Fibroblast of mammary gland (primary cell): ENCODE data around the gene NMRAL1.
A peak's percentile ranks its signal among the peaks of the same experiment; 100 is the strongest.

Source experiments
- DNase-seq: peaks from one replicate; pipeline ENCODE4 v3.0.0-alpha.2; 2010; ENCODE audit warnings: low read depth
- H3K4me3 ChIP-seq: 2 replicates; pipeline ENCODE4 v1.5.1; 2011; ENCODE audit warnings: low read depth, mild to moderate bottlenecking, low read length, moderate library complexity; ENCODE audit not compliant: control insufficient read depth
- TF ChIP-seq, protein P1 (sequence below): conservative IDR thresholded peaks from 2 replicates; pipeline ENCODE4 v1.5.1; 2011; ENCODE audit warnings: low read depth, low read length, inconsistent platforms; ENCODE audit not compliant: control insufficient read depth, insufficient read depth

Gene NMRAL1

DNA sequence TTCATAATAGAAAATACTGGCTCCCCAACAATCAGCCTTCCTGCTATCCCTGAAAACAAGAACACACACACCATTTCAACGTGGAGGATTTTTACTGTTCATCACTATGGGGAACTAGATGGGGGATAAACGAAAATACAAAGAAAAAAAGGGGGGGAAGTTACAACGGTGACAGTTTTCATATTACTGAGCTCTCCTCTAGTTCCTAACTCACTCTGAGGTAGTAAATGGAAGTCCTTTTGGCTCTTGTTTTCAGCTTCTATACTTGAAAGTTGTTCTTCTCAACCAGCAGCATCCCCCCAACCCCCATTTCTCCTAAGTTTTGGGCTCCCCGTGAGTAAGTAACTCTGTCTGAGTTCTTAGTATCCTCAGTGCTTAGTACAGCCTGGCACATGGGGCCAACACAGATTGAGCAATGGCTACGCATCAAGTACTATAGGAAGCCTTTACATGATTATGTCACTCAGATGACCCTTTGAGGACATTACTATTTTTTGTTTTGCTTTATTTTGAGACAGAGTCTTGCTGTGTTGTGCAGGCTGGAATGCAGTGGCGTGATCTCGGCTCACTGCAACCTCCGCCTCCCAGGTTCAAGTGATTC lies 53.8 kb downstream of the NMRAL1 start:
- TF ChIP-seq, protein P1, sequence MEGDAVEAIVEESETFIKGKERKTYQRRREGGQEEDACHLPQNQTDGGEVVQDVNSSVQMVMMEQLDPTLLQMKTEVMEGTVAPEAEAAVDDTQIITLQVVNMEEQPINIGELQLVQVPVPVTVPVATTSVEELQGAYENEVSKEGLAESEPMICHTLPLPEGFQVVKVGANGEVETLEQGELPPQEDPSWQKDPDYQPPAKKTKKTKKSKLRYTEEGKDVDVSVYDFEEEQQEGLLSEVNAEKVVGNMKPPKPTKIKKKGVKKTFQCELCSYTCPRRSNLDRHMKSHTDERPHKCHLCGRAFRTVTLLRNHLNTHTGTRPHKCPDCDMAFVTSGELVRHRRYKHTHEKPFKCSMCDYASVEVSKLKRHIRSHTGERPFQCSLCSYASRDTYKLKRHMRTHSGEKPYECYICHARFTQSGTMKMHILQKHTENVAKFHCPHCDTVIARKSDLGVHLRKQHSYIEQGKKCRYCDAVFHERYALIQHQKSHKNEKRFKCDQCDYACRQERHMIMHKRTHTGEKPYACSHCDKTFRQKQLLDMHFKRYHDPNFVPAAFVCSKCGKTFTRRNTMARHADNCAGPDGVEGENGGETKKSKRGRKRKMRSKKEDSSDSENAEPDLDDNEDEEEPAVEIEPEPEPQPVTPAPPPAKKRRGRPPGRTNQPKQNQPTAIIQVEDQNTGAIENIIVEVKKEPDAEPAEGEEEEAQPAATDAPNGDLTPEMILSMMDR, result no peak
- no peak for DNase-seq
- H3K4me3 ChIP-seq, result no peak overlapping the region

DNA sequence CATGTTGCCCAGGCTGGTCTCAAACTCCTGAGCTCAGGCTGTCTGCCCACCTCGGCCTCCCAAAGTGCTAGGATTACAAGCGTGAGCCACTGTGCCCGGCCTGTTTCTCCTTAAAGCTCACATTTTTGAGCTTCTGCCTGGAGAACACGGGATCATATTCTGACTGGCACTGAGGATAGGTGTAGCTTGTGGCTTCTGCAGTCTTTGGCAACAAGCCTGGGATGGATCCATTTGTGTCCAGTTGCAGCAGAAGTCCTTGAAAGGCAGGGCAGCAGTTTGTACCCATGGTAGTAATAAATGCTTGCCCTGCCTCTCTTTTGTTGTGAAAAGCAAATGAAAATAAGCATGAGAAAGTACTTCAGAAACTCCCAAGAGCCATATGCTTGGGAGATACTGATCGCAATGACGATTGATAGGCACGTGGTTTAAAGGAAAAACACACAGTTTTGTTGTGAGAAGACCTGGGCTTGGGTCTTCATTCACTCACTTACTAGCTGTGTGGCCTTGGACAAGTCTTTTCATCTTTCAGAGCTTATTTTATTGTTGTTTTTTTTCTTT lies 54.9 kb downstream of the NMRAL1 start:
- TF ChIP-seq, protein P1, result no peak
- H3K4me3 ChIP-seq, result no peak overlapping the region
- DNase-seq, result no peak

DNA sequence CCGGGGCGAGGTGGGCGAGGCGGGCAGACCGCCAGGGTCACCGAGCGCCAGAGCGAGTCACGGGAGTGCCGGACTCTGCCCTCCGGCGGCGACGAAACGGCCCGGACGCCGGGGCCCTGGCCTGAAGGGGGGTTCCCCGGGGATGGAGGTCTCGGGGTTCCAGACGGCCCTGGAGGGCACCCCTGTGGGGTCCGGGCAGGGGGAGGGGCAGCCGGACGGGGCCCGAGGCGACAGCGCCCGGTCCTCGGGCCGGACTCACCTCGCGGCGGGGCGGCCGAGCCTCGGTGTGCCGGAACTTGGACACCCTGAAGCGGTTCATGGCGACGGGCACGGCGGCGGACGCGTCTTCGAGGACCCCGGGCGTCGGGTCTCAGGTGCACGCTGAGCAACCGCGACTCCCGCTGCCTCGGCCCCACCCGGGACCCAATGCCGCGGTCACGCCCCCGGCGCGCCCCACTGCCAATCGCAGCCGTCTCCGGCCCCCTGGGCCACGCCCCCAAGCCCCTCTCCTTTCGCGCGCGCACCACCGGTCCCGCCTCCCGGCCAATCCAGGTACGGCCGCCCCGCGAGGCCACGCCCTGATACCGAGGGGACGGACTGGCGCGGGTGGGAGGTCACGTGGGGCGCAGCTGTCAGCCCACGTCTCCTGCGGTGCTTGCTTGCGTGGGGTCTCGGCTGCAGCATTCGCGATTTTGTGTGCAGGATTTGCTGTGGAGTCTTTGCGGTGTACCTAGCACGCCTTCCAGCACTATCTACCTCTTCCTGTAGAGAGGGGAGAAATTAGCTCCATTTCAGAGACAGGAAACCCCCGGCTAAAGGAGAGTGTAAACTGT lies 58.0 kb downstream of the NMRAL1 start, which contains the start of gene CORO7:
TSS of gene CORO7 (minus strand) at position 397 of the 833 bp plus-strand sequence. CDS start at position 319, 78 bp downstream.
- TF ChIP-seq, protein P1, result no peak
- peak; percentile 71 for DNase-seq
- H3K4me3 ChIP-seq, result peak within 1 kb of the TSS; percentile 70

DNA sequence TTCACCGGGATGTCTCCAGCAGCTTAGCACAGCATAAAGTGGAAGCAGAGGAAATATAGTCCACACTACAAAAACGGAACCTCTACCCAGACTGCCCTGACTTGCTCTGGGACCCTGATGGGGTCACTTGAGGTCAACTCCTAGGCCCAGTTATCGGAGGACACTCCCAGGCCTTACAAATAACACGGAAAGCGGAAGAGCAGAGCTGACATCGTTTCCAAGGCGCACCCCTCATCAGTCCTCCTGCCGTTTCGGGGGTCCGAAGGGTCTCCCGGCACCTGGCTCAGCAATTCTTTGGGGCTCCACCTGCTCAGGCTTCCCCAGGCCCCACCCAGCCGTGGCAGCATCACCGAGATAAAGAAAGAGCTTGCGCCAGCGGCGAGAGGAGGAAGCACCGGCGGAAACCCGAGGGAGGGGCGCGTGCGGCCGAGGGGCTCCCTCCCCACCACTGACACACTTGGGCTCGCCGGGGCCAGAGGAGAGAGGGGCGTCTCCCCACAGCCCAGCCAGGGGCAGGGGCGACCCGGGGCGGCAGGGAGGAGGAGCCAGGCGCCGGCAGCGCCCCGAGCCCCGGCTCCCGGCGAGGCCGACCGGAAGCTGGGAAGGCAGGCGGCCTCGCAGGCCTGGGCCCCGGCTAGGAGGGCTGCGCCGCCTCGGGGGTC lies 58.8 kb downstream of the NMRAL1 start:
- no peak for DNase-seq
- TF ChIP-seq, protein P1, result no peak
- peak overlapping the region; percentile 70 for H3K4me3 ChIP-seq

DNA sequence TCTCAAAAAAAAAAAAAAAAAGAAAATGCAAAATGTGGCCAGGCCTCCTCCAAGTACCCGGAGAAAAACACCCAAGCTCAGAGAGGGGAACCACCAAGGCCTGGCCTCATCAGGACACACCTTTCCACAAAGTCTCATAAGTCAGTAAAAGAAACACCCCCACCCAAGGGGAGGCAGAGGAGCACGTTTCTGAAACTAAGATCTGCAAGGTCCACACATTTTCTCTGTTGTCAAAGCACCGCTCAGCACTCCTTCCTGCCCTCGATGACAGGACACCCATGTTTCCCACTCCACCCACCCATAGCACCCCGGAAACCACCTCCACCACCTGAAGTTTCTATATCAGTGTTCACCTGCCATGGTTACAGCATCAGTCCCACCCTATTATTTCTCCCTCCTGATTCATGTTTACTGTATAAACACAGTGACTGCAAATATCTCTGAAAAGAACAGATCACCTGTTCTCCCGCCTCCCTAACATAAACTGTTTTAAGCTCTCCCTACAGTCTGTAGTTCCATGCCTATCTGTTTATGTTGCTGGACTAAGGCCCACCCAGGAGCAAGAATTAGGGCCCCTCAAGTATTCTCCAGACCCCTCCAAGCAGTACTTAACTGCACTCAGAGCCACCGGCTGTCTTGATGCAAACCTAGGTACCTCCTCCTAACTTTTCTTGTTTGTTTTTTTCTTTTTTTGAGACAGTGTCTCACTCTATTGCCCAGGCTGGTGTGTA lies 60.1 kb downstream of the NMRAL1 start:
- no peak for DNase-seq
- TF ChIP-seq, protein P1, result no peak
- H3K4me3 ChIP-seq, result no peak overlapping the region

DNA sequence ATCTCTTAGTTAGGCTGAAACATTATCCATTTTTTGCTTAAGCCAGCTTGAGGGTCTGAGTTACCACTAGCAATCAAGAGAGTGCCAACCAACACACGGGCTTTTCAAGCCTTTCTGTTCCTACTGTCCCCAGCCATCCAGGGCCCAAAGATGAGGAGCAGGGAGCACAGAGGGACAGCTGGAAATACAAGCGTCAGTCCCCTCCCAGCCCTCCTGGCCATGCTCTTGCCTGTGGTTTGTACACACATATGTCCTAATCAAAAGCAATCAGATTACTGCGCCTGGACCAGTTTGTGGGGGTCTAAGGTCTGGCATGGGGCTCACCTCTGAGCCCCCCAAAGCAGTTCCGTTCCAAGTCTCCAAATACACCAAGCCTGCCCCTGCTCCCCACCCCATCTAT lies 61.6 kb downstream of the NMRAL1 start:
- H3K4me3 ChIP-seq, result no peak overlapping the region
- DNase-seq, result no peak
- TF ChIP-seq, protein P1, result no peak
